GM12875 (cell line): ENCODE measurements around the gene ASPSCR1.

Source experiments
- H3K4me3 ChIP-seq: one replicate; pipeline ENCODE4 v1.5.1; 2011; ENCODE audit warnings: low read depth, low read length, control low read depth
- TF ChIP-seq, protein P1 (sequence below): IDR thresholded peaks from 2 replicates; pipeline ENCODE4 v1.5.1; 2011; ENCODE audit warnings: low read depth, mild to moderate bottlenecking, control low read depth, inconsistent platforms, low read length, moderate library complexity, borderline replicate concordance; ENCODE audit not compliant: insufficient read depth

Gene ASPSCR1

DNA sequence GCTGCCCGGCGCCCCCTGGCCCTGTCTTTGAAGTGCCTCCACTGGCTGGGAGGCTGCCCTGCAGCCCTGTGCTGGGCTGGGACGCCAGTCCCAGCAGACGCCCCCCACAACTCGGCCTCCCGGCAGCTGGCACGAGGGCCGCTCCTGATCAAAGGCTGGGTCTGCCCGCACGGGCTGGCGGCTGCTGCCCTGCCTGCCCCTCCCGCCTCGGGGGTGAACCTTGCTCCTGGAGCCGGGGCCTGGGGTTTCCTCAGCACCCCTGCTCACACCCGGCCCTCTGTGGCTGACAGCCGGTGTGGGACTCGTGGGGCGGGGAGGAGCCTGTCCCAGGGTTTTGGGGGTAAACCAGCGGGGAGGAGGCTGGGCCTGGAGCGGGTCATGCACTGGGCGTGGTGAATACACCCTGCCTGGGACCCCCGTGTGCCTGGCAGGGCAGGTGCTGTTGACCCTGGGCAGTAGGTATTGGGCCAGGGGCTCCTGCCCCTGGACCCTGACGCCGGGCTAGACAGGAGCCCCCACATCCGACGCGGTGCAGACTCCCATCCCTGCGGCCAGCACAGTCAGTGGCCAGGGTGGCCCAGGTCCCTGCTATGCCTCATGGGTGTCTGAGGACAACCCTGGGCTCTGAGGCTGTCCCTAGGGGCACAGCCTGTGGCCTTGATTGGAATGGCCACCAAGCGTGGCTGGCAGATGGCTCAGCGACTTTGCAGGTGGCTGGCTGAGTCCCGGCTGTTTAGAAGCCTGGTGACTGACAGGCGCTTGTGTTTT is 23.6 kb downstream of the ASPSCR1 start:
- H3K4me3 ChIP-seq = no peak overlapping the region
- TF ChIP-seq, protein P1, sequence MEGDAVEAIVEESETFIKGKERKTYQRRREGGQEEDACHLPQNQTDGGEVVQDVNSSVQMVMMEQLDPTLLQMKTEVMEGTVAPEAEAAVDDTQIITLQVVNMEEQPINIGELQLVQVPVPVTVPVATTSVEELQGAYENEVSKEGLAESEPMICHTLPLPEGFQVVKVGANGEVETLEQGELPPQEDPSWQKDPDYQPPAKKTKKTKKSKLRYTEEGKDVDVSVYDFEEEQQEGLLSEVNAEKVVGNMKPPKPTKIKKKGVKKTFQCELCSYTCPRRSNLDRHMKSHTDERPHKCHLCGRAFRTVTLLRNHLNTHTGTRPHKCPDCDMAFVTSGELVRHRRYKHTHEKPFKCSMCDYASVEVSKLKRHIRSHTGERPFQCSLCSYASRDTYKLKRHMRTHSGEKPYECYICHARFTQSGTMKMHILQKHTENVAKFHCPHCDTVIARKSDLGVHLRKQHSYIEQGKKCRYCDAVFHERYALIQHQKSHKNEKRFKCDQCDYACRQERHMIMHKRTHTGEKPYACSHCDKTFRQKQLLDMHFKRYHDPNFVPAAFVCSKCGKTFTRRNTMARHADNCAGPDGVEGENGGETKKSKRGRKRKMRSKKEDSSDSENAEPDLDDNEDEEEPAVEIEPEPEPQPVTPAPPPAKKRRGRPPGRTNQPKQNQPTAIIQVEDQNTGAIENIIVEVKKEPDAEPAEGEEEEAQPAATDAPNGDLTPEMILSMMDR = no peak

- TF ChIP-seq, protein P1 = no peak
- H3K4me3 ChIP-seq = no peak overlapping the region
These were observed 24.2 kb downstream of the ASPSCR1 start for GRCh38 chr17:82001571-82002056.

GRCh38 chr17:82003411-82004381 is 26.3 kb downstream of the ASPSCR1 start:
- TF ChIP-seq, protein P1 = no peak
- H3K4me3 ChIP-seq = no peak overlapping the region

GRCh38 chr17:82004517-82005455 is 27.4 kb downstream of the ASPSCR1 start:
- no peak overlapping the region for H3K4me3 ChIP-seq
- TF ChIP-seq, protein P1 = no peak

DNA sequence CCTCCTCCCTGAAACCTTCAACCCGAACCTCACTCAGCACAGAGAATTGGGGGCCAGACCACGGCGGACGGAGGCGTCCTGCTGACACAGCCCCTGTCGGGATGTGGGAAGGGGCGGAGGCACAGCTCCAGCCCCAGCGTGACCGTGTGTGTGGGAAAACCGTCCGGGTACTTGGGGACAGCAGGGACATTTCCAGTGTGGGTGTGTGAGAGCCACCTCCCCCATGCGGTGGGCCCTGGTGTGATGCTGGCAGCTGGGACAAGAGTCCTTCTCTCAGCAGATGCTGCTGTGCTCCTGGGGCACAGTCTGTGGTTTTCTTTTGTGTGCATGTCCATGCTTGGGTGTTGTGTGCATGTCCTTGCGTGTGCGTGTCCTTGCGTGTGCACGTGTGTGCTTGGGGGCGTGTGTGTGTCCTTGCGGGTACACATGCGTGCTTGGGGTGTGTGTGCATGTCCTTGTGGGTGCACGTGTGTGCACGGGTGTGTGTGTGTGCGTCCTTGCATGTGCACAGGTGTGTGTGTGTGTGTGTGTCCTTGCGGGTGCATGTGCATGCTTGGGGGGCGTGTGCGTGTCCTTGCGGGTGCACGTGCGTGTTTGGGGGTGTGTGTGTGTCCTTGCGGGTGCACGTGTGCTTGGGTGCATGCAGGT is 28.4 kb downstream of the ASPSCR1 start:
- TF ChIP-seq, protein P1 = no peak
- no peak overlapping the region for H3K4me3 ChIP-seq
